ENCODE results near the gene NUDT3.

DNA sequence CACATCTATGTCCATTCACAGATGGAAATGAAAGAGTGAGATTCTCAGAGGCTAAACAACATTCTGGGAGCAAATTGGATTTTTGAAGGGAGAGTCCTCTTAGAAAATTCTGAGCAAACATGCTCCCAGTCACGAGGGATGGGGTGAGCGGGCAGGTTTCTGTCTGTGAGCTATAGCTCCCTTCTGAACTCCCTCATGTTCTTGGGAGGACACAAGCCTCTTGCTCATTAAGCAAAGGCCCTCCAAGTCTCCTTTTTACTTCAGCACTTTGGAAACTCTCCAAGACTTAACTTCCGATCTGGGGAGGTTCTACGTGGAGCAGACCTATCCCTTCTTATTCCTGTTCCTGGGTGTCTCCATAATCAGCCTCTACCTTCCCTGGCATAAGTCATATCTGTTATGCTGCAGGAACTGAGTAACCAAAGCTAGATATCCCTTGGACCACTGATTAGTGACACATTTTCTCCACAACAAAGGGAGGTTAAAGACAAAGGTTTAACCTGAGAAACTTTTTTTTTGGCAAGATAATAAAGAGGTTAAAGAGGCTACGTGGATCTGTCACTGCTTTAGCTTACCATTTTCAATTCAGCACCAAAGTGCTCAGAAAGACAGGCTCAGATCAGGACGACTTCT lies 110.7 kb downstream of the NUDT3 start:
- TF ChIP-seq SP1 (IDR thresholded peaks at IDR 0.05) (no peak), HDGF (IDR thresholded peaks at IDR 0.05; ENCODE audit: borderline replicate concordance) (no peak), FOXM1 (IDR thresholded peaks at IDR 0.05; ENCODE audit: borderline replicate concordance) (no peak), CTBP1 (IDR thresholded peaks at IDR 0.05; ENCODE audit: borderline replicate concordance) (no peak), SUZ12 (IDR thresholded peaks at IDR 0.05) (no peak), FOXK2 (IDR thresholded peaks at IDR 0.05) (no peak), L3MBTL2 (conservative IDR thresholded peaks at IDR 0.05) (no peak)

Measured in HEK293T (cell line).